GM21360 (cell line): ENCODE data around the gene CPNE6.

Experiments used
- ATAC-seq: cut with Tn5 transposase; IDR thresholded peaks from one replicate; pipeline ENCODE4 v1.9.1; 2021; ENCODE audit warnings: mild to moderate bottlenecking, moderate library complexity; ENCODE audit not compliant: unreplicated experiment

CPNE6 gene

GRCh38 chr14:24126939-24127338 is 55.6 kb downstream of the CPNE6 start:
- ATAC-seq: no peak

GRCh38 chr14:24127673-24128072 is 56.3 kb downstream of the CPNE6 start:
- no peak for ATAC-seq
